Glomerular visceral epithelial cell (primary cell): ENCODE results near the gene HAVCR2.

Experiments used
- DNase-seq: peaks from one replicate; pipeline ENCODE4 v3.0.0-alpha.2; 2016; ENCODE audit errors: extremely low spot score

The HAVCR2 gene

GRCh38 chr5:157046041-157046440 lies 62.8 kb downstream of the HAVCR2 start:
- peak; percentile 98 for DNase-seq

DNA sequence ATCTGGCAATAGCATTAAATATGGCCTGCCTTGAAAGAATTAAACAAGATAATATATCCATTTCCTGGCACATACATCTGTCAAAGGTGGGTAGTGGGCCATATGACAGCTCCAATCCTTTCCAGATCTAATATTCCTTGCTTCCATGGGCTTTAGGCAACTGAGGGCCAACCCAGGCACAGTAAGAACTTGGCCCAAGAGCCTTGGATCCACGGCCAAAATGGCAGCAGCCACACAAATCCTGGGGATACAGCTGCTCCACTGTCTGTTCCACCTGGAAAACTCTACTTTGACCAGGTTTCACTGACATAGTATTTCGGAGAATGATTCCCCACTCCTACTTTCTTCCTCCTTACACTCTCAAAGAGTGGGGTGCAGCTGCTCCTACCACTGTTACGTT lies 63.2 kb downstream of the HAVCR2 start:
- DNase-seq: no peak

GRCh38 chr5:157038568-157039187 lies 70.2 kb downstream of the HAVCR2 start:
- DNase-seq: peak; percentile 94
